HG03060 (cell line): ENCODE data around the gene SEMA5A.

ENCODE experiments used
- ATAC-seq: cut with Tn5 transposase; IDR thresholded peaks from one replicate; pipeline ENCODE4 v1.9.1; 2021; ENCODE audit warnings: low read depth, moderate number of reproducible peaks; ENCODE audit not compliant: unreplicated experiment

Gene SEMA5A

GRCh38 chr5:9103290-9103689, 442.6 kb downstream of the SEMA5A start:
- no peak for ATAC-seq

- ATAC-seq: no peak
Measured at GRCh38 chr5:9099689-9100088, 446.2 kb downstream of the SEMA5A start.

GRCh38 chr5:9098990-9099389, 446.9 kb downstream of the SEMA5A start:
- ATAC-seq: no peak

- no peak for ATAC-seq
Measured at GRCh38 chr5:9094582-9094981, 451.3 kb downstream of the SEMA5A start.

GRCh38 chr5:9091896-9092662, 453.8 kb downstream of the SEMA5A start:
- ATAC-seq: no peak

GRCh38 chr5:9090381-9091026, 455.4 kb downstream of the SEMA5A start:
- ATAC-seq: no peak

GRCh38 chr5:9089893-9090292, 456.0 kb downstream of the SEMA5A start:
- no peak for ATAC-seq

GRCh38 chr5:9082996-9083395, 462.9 kb downstream of the SEMA5A start:
- no peak for ATAC-seq

- no peak for ATAC-seq
Measured at GRCh38 chr5:9072701-9073100, 473.2 kb downstream of the SEMA5A start.

- ATAC-seq: no peak
Measured at GRCh38 chr5:9071524-9071923, 474.4 kb downstream of the SEMA5A start.

- no peak for ATAC-seq
Measured at GRCh38 chr5:9071074-9071473, 474.8 kb downstream of the SEMA5A start.

GRCh38 chr5:9069650-9070049, 476.2 kb downstream of the SEMA5A start:
- ATAC-seq: no peak

- no peak for ATAC-seq
Measured at GRCh38 chr5:9067154-9067553, 478.7 kb downstream of the SEMA5A start.

GRCh38 chr5:9066349-9066748, 479.5 kb downstream of the SEMA5A start:
- ATAC-seq: no peak

GRCh38 chr5:9063615-9064245, 482.1 kb downstream of the SEMA5A start:
- ATAC-seq: no peak

- ATAC-seq: no peak
Measured at GRCh38 chr5:9062873-9063272, 483.0 kb downstream of the SEMA5A start.

- no peak for ATAC-seq
Measured at GRCh38 chr5:9059920-9060691, 485.8 kb downstream of the SEMA5A start.

- no peak for ATAC-seq
Measured at GRCh38 chr5:9058666-9059065, 487.2 kb downstream of the SEMA5A start.

GRCh38 chr5:9058161-9058560, 487.7 kb downstream of the SEMA5A start:
- ATAC-seq: no peak

GRCh38 chr5:9057406-9058000, 488.4 kb downstream of the SEMA5A start:
- ATAC-seq: no peak

GRCh38 chr5:9056046-9056445, 489.8 kb downstream of the SEMA5A start:
- no peak for ATAC-seq
